ENCODE results near the gene DYNC1H1. TPM values are rescaled to one million over a fixed set of nuclear protein-coding genes. Genes with fewer than 3 reads are reported as not detected.

DYNC1H1 gene
- total RNA-seq, 4 donors from 2014 or later: 261 to 376 (median 317) TPM

DNA sequence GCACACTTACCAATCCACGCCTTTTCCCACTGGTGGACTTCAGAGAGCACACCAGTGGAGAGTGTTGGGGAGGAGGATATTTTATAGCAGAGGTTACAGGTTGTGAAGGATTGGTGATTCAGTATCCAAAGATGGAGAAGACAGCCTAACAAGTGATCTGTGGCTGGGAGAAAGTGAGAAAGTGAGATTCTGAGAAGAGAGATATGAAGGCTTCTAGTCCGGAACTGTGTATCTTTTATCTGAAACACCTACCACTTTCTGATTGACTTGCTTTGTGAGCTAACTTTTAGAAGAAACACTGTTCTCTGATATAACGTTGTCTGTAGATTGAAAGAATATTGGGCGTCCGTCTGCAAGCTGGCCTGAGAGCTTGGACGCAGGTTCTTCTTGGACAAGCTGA lies 24.0 kb downstream of the DYNC1H1 start:
- whole genome bisulfite sequencing, 2 donors: 72 to 92% methylated on average over 6 of the region's 6 CpGs
- no peaks in the 10 kb centered on the region for H3K9me3 ChIP-seq
- TF ChIP-seq POLR2A (IDR thresholded peaks at IDR 0.05): no peak
- TF ChIP-seq CTCF (IDR thresholded peaks at IDR 0.05): no peak
- no peak for DNase-seq
- no peak overlapping the region for H3K27ac ChIP-seq
- H3K36me3 ChIP-seq: peaks cover 54 to 100% (median 80%) of the 10 kb centered on the region in 3 donors
- no peak overlapping the region for H3K4me3 ChIP-seq
- no peaks in the 10 kb centered on the region for H3K27me3 ChIP-seq
- intact Hi-C loops (cut with DNase I): no loop called here
- H3K4me1 ChIP-seq: no peaks in the 10 kb centered on the region

- no peak for DNase-seq
- 70 to 78% methylated on average over 5 of the region's 5 CpGs for WGBS, 2 donors
- Histone ChIP-seq H3K27ac (no peak overlapping the region), H3K4me1 (no peaks in the 10 kb centered on the region), H3K4me3 (no peak overlapping the region), H3K27me3 (no peaks in the 10 kb centered on the region), H3K36me3 (peaks cover 70 to 100% (median 82%) of the 10 kb centered on the region in 3 donors), H3K9me3 (no peaks in the 10 kb centered on the region)
- no peak for TF ChIP-seq POLR2A (IDR thresholded peaks at IDR 0.05)
- no peak for TF ChIP-seq CTCF (IDR thresholded peaks at IDR 0.05)
- intact Hi-C loops (cut with DNase I): no loop called here
These were observed 27.0 kb downstream of the DYNC1H1 start for GRCh38 chr14:101991352-101991751.

DNA sequence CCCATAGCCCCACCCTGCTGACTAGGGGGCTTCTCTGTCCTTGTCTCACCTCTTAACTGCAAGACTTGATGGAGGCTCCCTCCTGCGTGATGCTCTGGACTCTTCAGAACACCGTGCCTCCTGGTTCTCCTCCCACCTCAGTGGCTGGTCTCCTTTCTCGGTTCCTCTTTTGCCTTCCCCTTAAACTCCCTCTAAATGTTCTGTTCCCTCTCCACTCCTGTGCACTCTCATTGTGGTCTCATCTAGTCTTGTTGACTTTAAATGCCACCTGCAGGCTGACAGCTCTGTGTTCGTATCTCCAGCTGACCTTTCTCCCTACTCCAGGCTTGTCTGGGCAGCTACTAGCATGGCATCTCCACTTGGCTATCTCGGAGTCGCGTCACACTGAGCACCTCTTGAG lies 28.3 kb downstream of the DYNC1H1 start:
- H3K36me3 ChIP-seq: peaks cover 63 to 100% (median 81%) of the 10 kb centered on the region in 3 donors
- no peaks in the 10 kb centered on the region for H3K27me3 ChIP-seq
- H3K9me3 ChIP-seq: no peaks in the 10 kb centered on the region
- no peak overlapping the region for H3K27ac ChIP-seq
- no peaks in the 10 kb centered on the region for H3K4me1 ChIP-seq
- TF ChIP-seq POLR2A (IDR thresholded peaks at IDR 0.05) (no peak), CTCF (IDR thresholded peaks at IDR 0.05) (no peak)
- DNase-seq: no peak
- no peak overlapping the region for H3K4me3 ChIP-seq
- intact Hi-C loops (cut with DNase I): no loop called here
- WGBS, 2 donors: 72 to 89% methylated on average over 7 of the region's 7 CpGs

GRCh38 chr14:101997429-101998336 lies 33.3 kb downstream of the DYNC1H1 start:
- Histone ChIP-seq H3K4me3 (no peak overlapping the region), H3K9me3 (no peaks in the 10 kb centered on the region), H3K36me3 (peaks cover 52 to 100% (median 82%) of the 10 kb centered on the region in 3 donors), H3K4me1 (no peaks in the 10 kb centered on the region), H3K27me3 (no peaks in the 10 kb centered on the region), H3K27ac (no peak overlapping the region)
- no peak for DNase-seq
- intact Hi-C loops (cut with DNase I): no loop called here
- TF ChIP-seq CTCF (IDR thresholded peaks at IDR 0.05) (no peak), POLR2A (IDR thresholded peaks at IDR 0.05) (no peak)
- 90 to 91% methylated on average over 18 of the region's 18 CpGs for WGBS, 2 donors

- Histone ChIP-seq H3K27ac (no peak overlapping the region), H3K36me3 (peaks cover 35 to 100% (median 77%) of the 10 kb centered on the region in 3 donors), H3K4me1 (no peaks in the 10 kb centered on the region), H3K27me3 (no peaks in the 10 kb centered on the region), H3K4me3 (no peak overlapping the region), H3K9me3 (no peaks in the 10 kb centered on the region)
- WGBS, 2 donors: 87 to 90% methylated on average over 12 of the region's 12 CpGs
- intact Hi-C loops (cut with DNase I): no loop called here
- no peak for TF ChIP-seq POLR2A (IDR thresholded peaks at IDR 0.05)
- TF ChIP-seq CTCF (IDR thresholded peaks at IDR 0.05): no peak
- DNase-seq: no peak
These were observed 36.5 kb downstream of the DYNC1H1 start for GRCh38 chr14:102000902-102001301.

All from esophagus squamous epithelium (tissue), 5 donors.